HFFc6 (cell line): Measurements from ENCODE around the gene ELOVL3. TPM values are rescaled to one million over a fixed set of nuclear protein-coding genes. Genes with fewer than 3 reads are reported as not detected.
"Not testable (repeated sequence)": the region's sequence is repeated elsewhere in the genome, so short reads cannot be mapped to it uniquely, and the experiment has no call there.

Source experiments
- DNase-seq: peaks from one replicate; pipeline ENCODE4 v3.0.0-alpha.2; 2018
- H3K27ac Mint-ChIP-seq: 2 replicates; pipeline ENCODE4 v1.8.0; 2020; ENCODE audit warnings: mild to moderate bottlenecking, mixed read lengths
- H3K27me3 Mint-ChIP-seq: 2 replicates; pipeline ENCODE4 v1.8.0; 2021; ENCODE audit warnings: mild to moderate bottlenecking, moderate library complexity, mixed read lengths; ENCODE audit not compliant: insufficient read depth
- H3K36me3 Mint-ChIP-seq: 2 replicates; pipeline ENCODE4 v1.8.0; 2021; ENCODE audit warnings: low read depth, mixed read lengths
- H3K4me1 Mint-ChIP-seq: 2 replicates; pipeline ENCODE4 v1.8.0; 2020; ENCODE audit warnings: low read depth, mixed read lengths
- H3K4me3 Mint-ChIP-seq: 2 replicates; pipeline ENCODE4 v1.8.0; 2020; ENCODE audit warnings: mild to moderate bottlenecking, moderate library complexity, mixed read lengths
- H3K9me3 Mint-ChIP-seq: 2 replicates; pipeline ENCODE4 v1.8.0; 2020; ENCODE audit warnings: mild to moderate bottlenecking, mixed read lengths
- long read RNA-seq: library from polyadenylated mRNA; unstranded; transcript quantifications from one replicate; pipeline ENCODE4 v2.0.0, GENCODE V29; 2019
- total RNA-seq, 6 experiments: library from RNA; stranded (reverse); fragmentation: NEBNext Ultra II Directional; extraction: Animal tissue kit (Norgen Biotek cat#: 25700); gene quantifications; 2 replicates in 1 of 6; 3 replicates in 5 of 6; pipeline ENCODE4 v1.2.3, GENCODE V29; 2021
- TF ChIP-seq, protein P1 (sequence below): fragments of 200-600 bp; sonication (generic); IDR thresholded peaks from 2 replicates; pipeline ENCODE4 v1.5.0; 2021; ENCODE audit warnings: antibody characterized with exemption, mild to moderate bottlenecking

ELOVL3 gene, protein sequence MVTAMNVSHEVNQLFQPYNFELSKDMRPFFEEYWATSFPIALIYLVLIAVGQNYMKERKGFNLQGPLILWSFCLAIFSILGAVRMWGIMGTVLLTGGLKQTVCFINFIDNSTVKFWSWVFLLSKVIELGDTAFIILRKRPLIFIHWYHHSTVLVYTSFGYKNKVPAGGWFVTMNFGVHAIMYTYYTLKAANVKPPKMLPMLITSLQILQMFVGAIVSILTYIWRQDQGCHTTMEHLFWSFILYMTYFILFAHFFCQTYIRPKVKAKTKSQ
- total RNA-seq = under 1 TPM in 4 of 6 experiments, not detected in 2; 0.11 to 0.21 (median 0.16) TPM
- long read RNA-seq = 0 reads

DNA sequence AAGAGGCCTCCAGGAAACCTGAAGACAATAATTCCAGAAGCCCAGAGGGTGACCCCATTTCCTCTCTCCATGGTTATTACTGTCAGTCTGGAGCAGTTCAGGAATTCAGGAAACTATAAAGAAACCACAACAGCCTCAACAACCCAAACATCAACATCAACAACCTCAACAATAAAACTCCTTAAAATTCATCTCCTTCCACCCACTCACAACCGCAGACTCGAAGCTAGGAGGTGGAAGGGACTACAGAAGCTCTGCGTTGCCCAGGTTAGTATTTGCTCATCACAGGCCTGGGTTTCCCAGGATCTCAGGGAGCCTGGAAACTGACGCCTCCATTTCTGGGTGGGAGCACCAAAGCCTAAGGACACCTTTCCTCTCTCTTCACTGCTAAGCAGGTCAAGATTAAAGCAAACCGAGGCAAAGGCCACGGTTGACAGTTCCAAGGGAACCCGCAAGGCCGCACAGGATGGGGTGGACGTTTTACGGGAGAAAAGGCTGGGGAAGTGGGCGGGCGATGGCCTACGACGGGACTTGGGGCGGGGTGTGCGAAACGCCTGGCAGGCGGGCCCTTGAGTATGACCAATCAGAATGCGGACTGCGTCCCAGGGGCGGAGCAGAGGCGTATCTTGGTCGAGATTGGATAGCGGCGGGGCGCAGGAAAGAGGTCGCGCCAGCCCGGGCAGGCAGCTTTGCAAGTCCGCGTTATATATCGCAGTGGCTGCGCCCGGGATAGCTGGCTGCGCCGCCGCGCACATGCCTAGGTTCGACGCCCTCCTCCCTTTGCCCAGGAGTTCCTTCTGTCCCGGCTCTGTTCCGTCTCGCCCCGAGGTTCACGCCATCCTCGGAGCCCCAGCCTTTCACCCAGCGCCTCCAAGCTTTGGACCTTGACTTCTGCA lies at the start of gene ELOVL3:
Gene ELOVL3, plus strand, starts transcription at position 654 of the 896 bp plus-strand sequence. CDS start 250 bp downstream, outside the sequence.
- TF ChIP-seq, protein P1, sequence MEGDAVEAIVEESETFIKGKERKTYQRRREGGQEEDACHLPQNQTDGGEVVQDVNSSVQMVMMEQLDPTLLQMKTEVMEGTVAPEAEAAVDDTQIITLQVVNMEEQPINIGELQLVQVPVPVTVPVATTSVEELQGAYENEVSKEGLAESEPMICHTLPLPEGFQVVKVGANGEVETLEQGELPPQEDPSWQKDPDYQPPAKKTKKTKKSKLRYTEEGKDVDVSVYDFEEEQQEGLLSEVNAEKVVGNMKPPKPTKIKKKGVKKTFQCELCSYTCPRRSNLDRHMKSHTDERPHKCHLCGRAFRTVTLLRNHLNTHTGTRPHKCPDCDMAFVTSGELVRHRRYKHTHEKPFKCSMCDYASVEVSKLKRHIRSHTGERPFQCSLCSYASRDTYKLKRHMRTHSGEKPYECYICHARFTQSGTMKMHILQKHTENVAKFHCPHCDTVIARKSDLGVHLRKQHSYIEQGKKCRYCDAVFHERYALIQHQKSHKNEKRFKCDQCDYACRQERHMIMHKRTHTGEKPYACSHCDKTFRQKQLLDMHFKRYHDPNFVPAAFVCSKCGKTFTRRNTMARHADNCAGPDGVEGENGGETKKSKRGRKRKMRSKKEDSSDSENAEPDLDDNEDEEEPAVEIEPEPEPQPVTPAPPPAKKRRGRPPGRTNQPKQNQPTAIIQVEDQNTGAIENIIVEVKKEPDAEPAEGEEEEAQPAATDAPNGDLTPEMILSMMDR = no peak
- H3K36me3 Mint-ChIP-seq = no peaks in the 10 kb centered on the region
- peak; percentile 74 for DNase-seq
- H3K4me1 Mint-ChIP-seq = peaks cover 36% of the 10 kb centered on the region
- no peaks in the 10 kb centered on the region for H3K9me3 Mint-ChIP-seq
- peak within 1 kb of the TSS; percentile 91 for H3K27ac Mint-ChIP-seq
- H3K27me3 Mint-ChIP-seq = peaks cover 28% of the 10 kb centered on the region
- peak within 1 kb of the TSS; percentile 80 for H3K4me3 Mint-ChIP-seq

DNA sequence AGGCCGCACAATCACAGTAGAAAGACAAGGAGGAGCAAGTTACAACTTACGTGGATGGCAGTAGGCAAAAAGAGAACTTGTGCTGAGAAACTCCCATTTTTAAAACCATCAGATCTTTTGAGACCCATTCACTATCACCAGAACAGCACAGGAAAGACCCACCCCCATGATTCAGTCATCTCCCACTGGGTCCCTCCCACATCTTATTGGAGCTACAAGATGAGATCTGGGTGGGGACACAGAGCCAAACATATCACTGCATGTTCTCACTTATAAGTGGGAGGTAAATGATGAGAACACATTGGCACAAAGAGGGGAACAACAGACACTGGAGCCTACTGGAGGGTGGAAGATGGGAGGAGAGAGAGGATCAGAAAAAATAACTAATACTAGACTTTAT lies 41.5 kb upstream of the ELOVL3 start:
- H3K4me3 Mint-ChIP-seq = no peak overlapping the region
- peaks cover 13% of the 10 kb centered on the region; the same call in 1 of the 2 replicates for H3K36me3 Mint-ChIP-seq
- H3K27ac Mint-ChIP-seq = no peak overlapping the region
- peaks cover 9% of the 10 kb centered on the region for H3K27me3 Mint-ChIP-seq
- no peaks in the 10 kb centered on the region for H3K4me1 Mint-ChIP-seq
- TF ChIP-seq, protein P1 = no peak
- no peak for DNase-seq
- H3K9me3 Mint-ChIP-seq = peaks cover 19% of the 10 kb centered on the region

DNA sequence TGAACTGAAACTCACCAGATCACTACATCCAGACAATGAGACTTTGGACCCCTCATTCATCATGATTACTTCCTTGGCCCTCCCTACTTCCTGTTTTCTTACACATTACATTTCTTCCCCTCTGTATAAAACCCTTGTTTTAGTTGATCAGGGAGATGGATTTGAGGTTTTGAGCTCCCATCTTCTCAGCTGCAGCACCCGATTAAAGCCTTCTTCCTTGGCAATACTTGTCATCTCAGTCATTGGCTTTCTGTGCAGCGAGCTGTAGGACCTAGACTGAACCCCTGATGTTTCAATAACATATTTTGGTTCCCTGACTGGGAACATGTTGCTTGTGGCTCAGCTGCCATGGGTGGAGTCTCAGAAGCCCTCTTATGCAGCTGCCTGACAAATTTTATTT lies 40.8 kb upstream of the ELOVL3 start:
- Mint-ChIP-seq H3K4me3 (no peak overlapping the region), H3K4me1 (no peaks in the 10 kb centered on the region), H3K27me3 (peaks cover 9% of the 10 kb centered on the region), H3K9me3 (peaks cover 19% of the 10 kb centered on the region), H3K36me3 (peaks cover 13% of the 10 kb centered on the region; the same call in 1 of the 2 replicates), H3K27ac (no peak overlapping the region)
- no peak for DNase-seq
- TF ChIP-seq, protein P1 = no peak

DNA sequence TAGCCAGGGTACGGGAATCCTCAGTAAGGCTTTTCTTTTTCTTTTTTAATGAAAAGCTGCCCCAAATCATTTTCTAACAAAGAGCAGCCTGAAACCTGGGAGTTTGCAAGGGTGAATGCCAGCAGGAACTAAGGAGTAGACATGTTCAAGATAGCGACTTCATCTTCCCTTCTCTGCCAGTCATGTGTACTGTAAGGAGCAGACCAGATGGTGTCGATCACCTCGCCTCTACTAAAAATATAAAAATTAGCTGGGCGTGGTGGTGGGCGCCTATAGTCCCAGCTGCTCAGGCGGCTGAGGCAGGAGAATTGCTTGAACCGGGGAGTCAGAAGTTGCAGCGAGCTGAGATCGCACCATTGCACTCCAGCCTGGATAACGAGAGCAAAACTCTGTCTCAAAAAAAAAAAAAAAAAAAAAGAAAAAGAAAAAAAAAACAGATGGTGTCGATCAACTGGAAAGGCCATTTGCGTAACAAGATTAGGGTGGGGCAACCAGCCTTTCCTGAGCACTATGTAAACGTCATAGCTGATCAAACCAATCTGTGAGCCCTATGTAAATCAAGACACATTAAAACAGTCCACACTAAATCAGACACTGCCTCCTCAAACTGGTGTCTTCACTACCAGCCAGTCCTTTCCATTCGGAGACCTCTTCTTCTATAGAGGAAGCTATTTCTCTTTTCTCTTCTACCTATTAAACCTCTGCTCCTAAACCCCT lies 40.1 kb upstream of the ELOVL3 start:
- peaks cover 9% of the 10 kb centered on the region for H3K27me3 Mint-ChIP-seq
- H3K27ac Mint-ChIP-seq = no peak overlapping the region
- no peak for DNase-seq
- TF ChIP-seq, protein P1 = no peak
- peaks cover 19% of the 10 kb centered on the region for H3K9me3 Mint-ChIP-seq
- H3K4me3 Mint-ChIP-seq = no peak overlapping the region
- peaks cover 13% of the 10 kb centered on the region; the same call in 1 of the 2 replicates for H3K36me3 Mint-ChIP-seq
- no peaks in the 10 kb centered on the region for H3K4me1 Mint-ChIP-seq

DNA sequence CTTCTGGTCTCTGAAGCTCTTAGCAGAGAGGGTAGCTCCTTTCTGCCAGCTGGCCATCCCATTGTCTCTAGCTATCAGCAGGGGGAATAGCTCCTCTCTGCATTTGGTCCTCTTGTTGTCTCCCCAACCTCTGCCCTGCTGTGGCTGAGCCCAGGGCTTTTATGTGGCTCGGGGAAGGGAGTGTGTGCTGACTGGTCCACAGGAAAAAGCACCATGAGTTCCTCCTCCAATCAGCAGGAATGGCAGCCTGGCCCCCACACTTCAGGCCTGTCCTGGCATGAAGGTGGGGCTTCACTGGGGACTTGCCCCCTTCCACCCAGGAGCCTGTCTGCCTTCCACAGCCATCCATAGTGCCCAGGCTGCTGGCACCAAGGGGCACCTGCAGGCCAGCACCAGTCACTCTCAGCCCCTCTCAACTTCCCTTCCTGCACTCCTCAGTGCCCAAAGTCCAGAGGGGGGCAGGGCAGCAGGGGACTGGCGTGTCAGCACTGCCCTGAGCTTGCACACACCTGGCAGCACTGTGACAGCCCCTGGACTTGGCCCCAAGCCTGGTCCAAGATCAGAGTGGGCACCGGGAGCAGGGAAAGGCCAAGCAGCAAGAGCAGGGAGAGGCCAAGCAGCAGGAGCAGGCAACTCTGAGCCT lies 37.7 kb upstream of the ELOVL3 start:
- TF ChIP-seq, protein P1 = no peak
- Mint-ChIP-seq H3K4me1 (no peaks in the 10 kb centered on the region), H3K4me3 (no peak overlapping the region), H3K27me3 (peaks cover 20% of the 10 kb centered on the region), H3K36me3 (peaks cover 28% of the 10 kb centered on the region), H3K9me3 (peaks cover 36% of the 10 kb centered on the region), H3K27ac (no peak overlapping the region)
- no peak for DNase-seq

DNA sequence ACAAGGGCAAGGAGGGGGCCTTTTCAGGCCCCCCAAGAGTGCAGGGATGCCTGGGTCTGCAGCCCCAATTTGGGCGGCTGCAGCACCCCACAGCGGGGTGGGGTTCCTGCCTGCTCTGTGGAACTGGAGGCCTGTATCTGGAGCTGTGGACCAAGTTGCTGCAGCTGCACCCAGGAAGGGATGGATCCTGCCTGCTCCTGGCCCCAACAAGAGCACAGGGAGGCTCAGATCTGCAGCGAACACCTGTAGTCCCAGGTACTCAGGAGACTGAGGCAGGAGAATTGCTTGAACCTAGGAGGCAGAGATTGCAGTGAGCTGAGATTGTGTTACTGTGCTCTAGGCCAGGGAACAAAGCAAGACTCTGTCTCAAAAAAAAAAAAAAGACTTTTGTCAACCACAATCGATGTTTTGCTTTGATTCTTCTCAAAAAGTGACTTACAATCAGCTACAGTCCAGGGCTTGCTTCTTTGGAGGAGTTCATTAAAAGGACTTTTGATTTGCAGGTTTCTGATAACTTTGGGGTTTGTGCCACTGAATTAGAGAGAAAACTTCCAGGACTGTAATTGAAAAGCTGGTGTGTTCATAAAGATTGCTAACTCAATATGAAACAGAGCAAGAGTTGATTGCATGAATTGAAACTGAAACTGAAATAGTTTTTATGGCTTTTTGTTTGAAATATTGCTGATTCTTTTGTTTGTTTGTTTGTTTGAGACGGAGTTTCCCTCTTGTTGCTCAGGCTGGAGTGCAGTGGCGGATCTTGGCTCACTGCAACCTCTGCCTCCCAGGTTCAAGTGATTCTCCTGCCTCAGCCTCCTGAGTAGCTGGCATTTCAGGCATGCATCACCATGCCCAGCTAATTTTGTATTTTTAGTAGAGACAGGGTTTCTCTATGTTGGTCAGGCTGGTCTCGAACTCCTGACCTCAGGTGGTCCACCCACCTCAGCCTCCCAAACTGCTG lies 36.9 kb upstream of the ELOVL3 start:
- not testable (repeated sequence) for H3K27ac Mint-ChIP-seq, H3K4me3 Mint-ChIP-seq, DNase-seq, H3K4me1 Mint-ChIP-seq
- peaks cover 19% of the 10 kb centered on the region for H3K27me3 Mint-ChIP-seq
- H3K9me3 Mint-ChIP-seq = peaks cover 29% of the 10 kb centered on the region
- H3K36me3 Mint-ChIP-seq = peaks cover 27% of the 10 kb centered on the region
